ENCODE measurements around the gene SLC39A3.

Gene SLC39A3

DNA sequence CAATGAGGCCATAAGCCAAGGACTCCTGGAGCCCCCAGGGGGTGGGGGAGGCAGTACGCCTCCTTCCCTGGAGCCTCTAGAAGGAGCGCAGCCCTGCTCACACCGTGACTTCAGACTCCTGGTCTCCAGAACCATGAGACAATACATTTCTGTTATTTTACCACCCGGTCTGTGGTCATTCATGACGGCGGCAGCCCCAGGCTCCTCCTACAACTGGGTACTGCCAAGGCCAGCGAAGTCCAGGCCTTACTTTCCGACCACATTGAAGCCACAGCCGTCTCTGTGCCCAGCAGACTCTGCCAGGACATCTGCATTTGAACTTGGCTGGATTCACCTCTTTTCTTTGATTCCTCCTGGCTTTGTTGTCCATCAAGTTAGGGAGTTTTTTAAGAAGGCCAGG is 47.9 kb downstream of the SLC39A3 start:
- no peak for DNase-seq (ENCODE audit: extremely low read depth, low read depth)
- TF ChIP-seq, protein P1, sequence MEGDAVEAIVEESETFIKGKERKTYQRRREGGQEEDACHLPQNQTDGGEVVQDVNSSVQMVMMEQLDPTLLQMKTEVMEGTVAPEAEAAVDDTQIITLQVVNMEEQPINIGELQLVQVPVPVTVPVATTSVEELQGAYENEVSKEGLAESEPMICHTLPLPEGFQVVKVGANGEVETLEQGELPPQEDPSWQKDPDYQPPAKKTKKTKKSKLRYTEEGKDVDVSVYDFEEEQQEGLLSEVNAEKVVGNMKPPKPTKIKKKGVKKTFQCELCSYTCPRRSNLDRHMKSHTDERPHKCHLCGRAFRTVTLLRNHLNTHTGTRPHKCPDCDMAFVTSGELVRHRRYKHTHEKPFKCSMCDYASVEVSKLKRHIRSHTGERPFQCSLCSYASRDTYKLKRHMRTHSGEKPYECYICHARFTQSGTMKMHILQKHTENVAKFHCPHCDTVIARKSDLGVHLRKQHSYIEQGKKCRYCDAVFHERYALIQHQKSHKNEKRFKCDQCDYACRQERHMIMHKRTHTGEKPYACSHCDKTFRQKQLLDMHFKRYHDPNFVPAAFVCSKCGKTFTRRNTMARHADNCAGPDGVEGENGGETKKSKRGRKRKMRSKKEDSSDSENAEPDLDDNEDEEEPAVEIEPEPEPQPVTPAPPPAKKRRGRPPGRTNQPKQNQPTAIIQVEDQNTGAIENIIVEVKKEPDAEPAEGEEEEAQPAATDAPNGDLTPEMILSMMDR (IDR thresholded peaks at IDR 0.05; ENCODE audit: low read depth, low read length): no peak

DNA sequence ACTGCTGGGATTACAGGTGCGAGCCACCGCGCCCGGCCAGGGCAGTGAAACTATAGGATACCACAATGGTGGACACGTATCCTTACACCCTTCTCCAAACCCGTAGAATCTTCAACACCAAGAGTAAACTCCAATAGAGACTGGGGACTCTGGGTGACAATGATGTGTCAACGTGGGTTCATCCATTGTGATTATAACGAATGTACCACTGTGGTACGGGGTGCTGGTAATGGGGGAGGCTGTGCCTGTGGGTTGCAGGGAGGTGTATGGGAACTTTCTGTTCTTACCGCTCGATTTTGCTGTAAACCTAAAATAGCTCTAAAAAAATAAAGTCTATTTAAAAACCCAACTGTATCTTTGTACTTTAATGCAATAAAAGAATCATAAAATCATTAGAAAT is 49.0 kb downstream of the SLC39A3 start:
- DNase-seq (ENCODE audit: extremely low read depth, low read depth): no peak
- TF ChIP-seq, protein P1 (IDR thresholded peaks at IDR 0.05; ENCODE audit: low read depth, low read length): no peak

DNA sequence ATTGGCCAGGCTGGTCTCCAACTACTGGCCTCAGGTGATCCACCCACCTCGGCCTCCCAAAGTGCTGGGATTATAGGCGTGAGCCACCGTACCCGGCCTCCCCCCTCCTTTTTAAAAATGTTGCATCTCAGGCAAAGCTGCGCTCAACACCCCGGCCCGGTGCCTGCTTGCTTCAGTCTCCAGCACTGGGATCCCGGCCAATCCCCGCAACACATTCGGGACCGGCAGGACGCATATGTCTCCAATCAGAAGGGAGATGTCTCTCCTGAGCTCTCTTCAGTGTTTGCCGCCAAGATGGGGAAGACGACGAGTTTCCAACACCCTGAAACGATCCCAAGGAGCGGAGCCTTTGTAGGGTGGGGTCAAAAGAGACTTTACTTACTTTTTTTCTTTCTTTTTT is 53.5 kb downstream of the SLC39A3 start:
- no peak for DNase-seq (ENCODE audit: extremely low read depth, low read depth)

DNA sequence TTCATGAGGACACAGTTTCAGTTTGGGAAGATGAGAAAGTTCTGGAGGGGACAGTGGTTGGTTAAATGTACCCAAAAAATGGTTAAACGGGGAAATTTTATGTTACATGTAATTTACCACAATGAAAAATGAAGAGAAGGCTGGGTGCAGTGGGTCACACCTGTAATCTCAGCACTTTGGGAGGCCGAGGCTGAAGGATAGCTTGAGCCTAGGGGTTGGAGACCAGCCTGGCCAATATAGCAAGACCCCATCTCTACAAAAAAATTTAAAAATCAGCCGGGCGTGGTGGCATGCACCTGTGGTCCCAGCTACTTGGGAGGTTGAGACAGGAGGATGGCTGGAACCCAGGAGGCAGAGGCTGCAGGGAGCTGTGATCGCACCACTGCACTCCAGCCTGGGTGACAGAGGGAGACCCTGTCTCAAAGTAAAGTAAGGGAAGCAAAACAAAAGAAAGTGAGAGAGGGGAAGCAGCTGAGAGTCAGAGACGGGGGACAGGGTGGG is 54.6 kb downstream of the SLC39A3 start:
- TF ChIP-seq, protein P1 (IDR thresholded peaks at IDR 0.05; ENCODE audit: low read depth, low read length): no peak
- no peak for DNase-seq (ENCODE audit: extremely low read depth, low read depth)

More for the DNA sequence above, 53.5 kb downstream of the SLC39A3 start:
- TF ChIP-seq, protein P1 (IDR thresholded peaks at IDR 0.05; ENCODE audit: low read depth, low read length): no peak

DNA sequence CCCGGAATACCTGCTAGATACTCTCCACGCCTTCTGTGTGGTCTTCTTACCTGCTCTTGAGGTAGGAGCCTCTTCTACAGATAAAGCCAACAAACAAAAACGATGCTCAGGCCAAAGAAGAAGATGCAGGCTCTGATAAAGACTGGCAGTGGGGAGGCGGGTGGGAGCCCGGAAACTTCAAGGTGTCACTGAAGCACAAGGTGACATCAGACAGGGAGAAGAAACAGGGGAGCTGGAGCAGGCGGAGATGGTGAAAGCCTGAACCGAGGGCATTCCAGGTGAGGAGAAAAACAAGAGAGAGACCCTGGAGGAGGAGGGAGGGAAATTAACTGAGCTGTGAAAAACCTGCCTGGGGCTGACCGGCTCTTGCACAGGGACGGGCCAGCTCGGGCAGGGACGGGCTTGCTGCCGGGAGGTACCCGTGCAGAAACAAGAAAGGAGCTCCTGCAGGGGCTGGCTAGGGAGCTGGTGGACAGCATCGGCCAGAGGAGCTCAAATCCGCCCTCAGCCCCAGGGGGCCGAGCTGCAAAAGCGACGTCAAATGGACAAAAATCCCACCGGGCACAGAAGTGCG is 56.3 kb downstream of the SLC39A3 start:
- no peak for DNase-seq (ENCODE audit: extremely low read depth, low read depth)
- TF ChIP-seq, protein P1 (IDR thresholded peaks at IDR 0.05; ENCODE audit: low read depth, low read length): no peak
